Measurements from ENCODE around the gene KRTAP10-5.

GRCh38 chr21:44548381-44548780 lies 32.0 kb downstream of the KRTAP10-5 start:
- TF ChIP-seq, protein P1, sequence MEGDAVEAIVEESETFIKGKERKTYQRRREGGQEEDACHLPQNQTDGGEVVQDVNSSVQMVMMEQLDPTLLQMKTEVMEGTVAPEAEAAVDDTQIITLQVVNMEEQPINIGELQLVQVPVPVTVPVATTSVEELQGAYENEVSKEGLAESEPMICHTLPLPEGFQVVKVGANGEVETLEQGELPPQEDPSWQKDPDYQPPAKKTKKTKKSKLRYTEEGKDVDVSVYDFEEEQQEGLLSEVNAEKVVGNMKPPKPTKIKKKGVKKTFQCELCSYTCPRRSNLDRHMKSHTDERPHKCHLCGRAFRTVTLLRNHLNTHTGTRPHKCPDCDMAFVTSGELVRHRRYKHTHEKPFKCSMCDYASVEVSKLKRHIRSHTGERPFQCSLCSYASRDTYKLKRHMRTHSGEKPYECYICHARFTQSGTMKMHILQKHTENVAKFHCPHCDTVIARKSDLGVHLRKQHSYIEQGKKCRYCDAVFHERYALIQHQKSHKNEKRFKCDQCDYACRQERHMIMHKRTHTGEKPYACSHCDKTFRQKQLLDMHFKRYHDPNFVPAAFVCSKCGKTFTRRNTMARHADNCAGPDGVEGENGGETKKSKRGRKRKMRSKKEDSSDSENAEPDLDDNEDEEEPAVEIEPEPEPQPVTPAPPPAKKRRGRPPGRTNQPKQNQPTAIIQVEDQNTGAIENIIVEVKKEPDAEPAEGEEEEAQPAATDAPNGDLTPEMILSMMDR (IDR thresholded peaks at IDR 0.05; ENCODE audit: insufficient read depth, low read depth, low read length), result no peak
- no peak for TF ChIP-seq EZH2 (IDR thresholded peaks at IDR 0.05; ENCODE audit: insufficient read depth, low read length)
